OCI-LY7 (cell line): ENCODE data around the gene CCDC201.

Experiments used
- CTCF ChIP-seq: fragments of 200-600 bp; sonication (generic); conservative IDR thresholded peaks from 2 replicates; pipeline ENCODE4 v1.5.1; 2014; ENCODE audit warnings: mild to moderate bottlenecking, antibody characterized with exemption, low read length, moderate library complexity, mixed read lengths
- EZH2phosphoT487 ChIP-seq: fragments of 200-600 bp; sonication (generic); IDR thresholded peaks from 2 replicates; pipeline ENCODE4 v1.6.1; 2018; ENCODE audit warnings: low read depth, borderline replicate concordance, mild to moderate bottlenecking, mixed run types, antibody characterized with exemption, low read length, moderate library complexity, mixed read lengths

GRCh38 chr7:45919993-45920459 is 47.1 kb upstream of the CCDC201 start:
- TF ChIP-seq EZH2phosphoT487 (no peak), CTCF (no peak)
